ENCODE measurements around the gene SLC25A36. TPM values are rescaled to one million over a fixed set of nuclear protein-coding genes. Genes with fewer than 3 reads are reported as not detected.
A peak's percentile ranks its signal among the peaks of the same experiment; 100 is the strongest.
"Not testable (repeated sequence)": the region's sequence is repeated elsewhere in the genome, so short reads cannot be mapped to it uniquely, and the experiment has no call there.

Gene SLC25A36
- polyA plus RNA-seq, 1 of the 3 experiments (the other 2 are of a cell fraction): 23.3 TPM

DNA sequence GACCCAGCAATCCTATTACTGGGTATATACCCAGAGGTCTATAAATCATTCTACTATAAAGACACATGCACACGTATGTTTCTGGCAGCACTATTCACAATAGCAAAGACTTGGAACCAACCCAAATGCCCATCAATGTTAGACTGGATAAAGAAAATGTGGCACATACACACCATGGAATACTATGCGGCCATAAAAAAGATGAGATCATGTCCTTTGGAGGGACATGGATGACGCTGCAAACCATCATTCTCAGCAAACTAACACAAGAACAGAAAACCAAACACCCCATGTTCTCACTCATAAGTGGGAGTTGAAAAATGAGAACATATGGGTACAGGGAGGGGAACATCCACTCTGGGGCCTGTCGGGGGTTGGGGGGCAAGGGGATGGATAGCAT is 2.3 kb upstream of the SLC25A36 start:
- H3F3A ChIP-seq (replicated peaks; ENCODE audit: insufficient read depth); H3K9me2 ChIP-seq; H3K4me3 ChIP-seq (ENCODE audit: low read depth in 2 of 2, low read length in 1 of 2); POLR2A ChIA-PET; H3K36me3 ChIP-seq (replicated peaks in 1 of 2; ENCODE audit: control insufficient read depth in 1 of 2, insufficient read depth in 2 of 2, low read length in 1 of 2); H3K27ac ChIP-seq (ENCODE audit: low read depth in 2 of 2, low read length in 1 of 2); H3K27me3 ChIP-seq (ENCODE audit: insufficient read depth); H3K4me2 ChIP-seq; H3K9me3 ChIP-seq; DNase-seq; H3K9ac ChIP-seq; CTCF ChIA-PET; H2AFZ ChIP-seq (ENCODE audit: low read depth): not testable (repeated sequence)
- peaks cover 11% of the 10 kb centered on the region for H4K20me1 ChIP-seq (ENCODE audit: insufficient read depth)
- 62% methylated on average over 4 of the region's 4 CpGs for WGBS (ENCODE audit: low lambda C conversion rate)
- peaks cover 22% of the 10 kb centered on the region for H3K79me2 ChIP-seq (ENCODE audit: insufficient read depth)
- peaks cover 9 to 10% of the 10 kb centered on the region in 2 experiments; a peak in 2 of 4 replicates for H3K4me1 ChIP-seq (ENCODE audit: control insufficient read depth in 1 of 2, insufficient read depth in 2 of 2, low read depth in 1 of 2, low read length in 1 of 2)

DNA sequence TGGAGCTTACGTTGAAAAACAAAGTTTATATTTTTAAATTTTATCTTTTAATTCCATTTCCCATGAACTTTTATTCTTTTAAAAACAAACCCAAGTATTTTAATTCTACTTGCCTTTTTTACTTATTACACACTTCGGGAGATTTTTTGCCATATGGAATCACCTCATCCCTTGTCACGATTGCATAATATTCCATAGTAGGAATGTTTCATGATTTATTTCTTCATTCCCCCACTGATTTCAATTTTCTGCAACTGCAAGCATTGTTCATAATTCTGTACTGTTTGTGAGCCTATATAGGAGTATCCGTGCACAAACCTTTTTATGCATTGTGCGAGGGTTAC is 574 bp upstream of the SLC25A36 start:
- Histone ChIP-seq H3F3A (replicated peaks; ENCODE audit: insufficient read depth) (peaks cover 9% of the 10 kb centered on the region), H3K27me3 (ENCODE audit: insufficient read depth) (no peaks in the 10 kb centered on the region), H3K79me2 (ENCODE audit: insufficient read depth) (peaks cover 40% of the 10 kb centered on the region), H3K27ac (ENCODE audit: low read depth in 2 of 2, low read length in 1 of 2) (peak overlapping the region; percentile 79 to 91), H2AFZ (ENCODE audit: low read depth) (peak overlapping the region; percentile 95), H3K4me1 (ENCODE audit: control insufficient read depth in 1 of 2, insufficient read depth in 2 of 2, low read depth in 1 of 2, low read length in 1 of 2) (peaks cover 9 to 11% of the 10 kb centered on the region in 2 experiments; a peak in 2 of 4 replicates), H3K4me2 (peak overlapping the region; percentile 95), H3K36me3 (replicated peaks in 1 of 2; ENCODE audit: control insufficient read depth in 1 of 2, insufficient read depth in 2 of 2, low read length in 1 of 2) (no peaks in the 10 kb centered on the region), H3K9me2 (no peaks in the 10 kb centered on the region), H3K4me3 (ENCODE audit: low read depth in 2 of 2, low read length in 1 of 2) (peak overlapping the region; percentile 91 to 92), H3K9ac (peak overlapping the region; percentile 96; the same call in 1 of the 2 replicates), H4K20me1 (ENCODE audit: insufficient read depth) (peaks cover 29% of the 10 kb centered on the region), H3K9me3 (no peaks in the 10 kb centered on the region)
- 28% methylated on average over 5 of the region's 5 CpGs for WGBS (ENCODE audit: low lambda C conversion rate)
- POLR2A ChIA-PET: no interaction called here
- CTCF ChIA-PET: interaction anchor here (1.0 kb wide), 1 partner anchor 13 kb away, joined by 3 read pairs; no protein-coding TSS in a partner anchor
- no peak for TF ChIP-seq TAF1 (IDR thresholded peaks at IDR 0.05; ENCODE audit: borderline replicate concordance, low read depth, low read length)
- no peak for TF ChIP-seq FOSL2 (IDR thresholded peaks at IDR 0.05; ENCODE audit: borderline replicate concordance, low read depth)
- no peak for TF ChIP-seq RCOR1 (IDR thresholded peaks at IDR 0.05; ENCODE audit: low read length)
- TF ChIP-seq EZH2phosphoT487 (IDR thresholded peaks at IDR 0.05; ENCODE audit: borderline replicate concordance, low read depth): no peak
- no peak for TF ChIP-seq CHD2 (IDR thresholded peaks at IDR 0.05; ENCODE audit: low read length, partially characterized antibody)
- TF ChIP-seq, protein P1, sequence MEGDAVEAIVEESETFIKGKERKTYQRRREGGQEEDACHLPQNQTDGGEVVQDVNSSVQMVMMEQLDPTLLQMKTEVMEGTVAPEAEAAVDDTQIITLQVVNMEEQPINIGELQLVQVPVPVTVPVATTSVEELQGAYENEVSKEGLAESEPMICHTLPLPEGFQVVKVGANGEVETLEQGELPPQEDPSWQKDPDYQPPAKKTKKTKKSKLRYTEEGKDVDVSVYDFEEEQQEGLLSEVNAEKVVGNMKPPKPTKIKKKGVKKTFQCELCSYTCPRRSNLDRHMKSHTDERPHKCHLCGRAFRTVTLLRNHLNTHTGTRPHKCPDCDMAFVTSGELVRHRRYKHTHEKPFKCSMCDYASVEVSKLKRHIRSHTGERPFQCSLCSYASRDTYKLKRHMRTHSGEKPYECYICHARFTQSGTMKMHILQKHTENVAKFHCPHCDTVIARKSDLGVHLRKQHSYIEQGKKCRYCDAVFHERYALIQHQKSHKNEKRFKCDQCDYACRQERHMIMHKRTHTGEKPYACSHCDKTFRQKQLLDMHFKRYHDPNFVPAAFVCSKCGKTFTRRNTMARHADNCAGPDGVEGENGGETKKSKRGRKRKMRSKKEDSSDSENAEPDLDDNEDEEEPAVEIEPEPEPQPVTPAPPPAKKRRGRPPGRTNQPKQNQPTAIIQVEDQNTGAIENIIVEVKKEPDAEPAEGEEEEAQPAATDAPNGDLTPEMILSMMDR (IDR thresholded peaks at IDR 0.05): no peak
- TF ChIP-seq RXRA (IDR thresholded peaks at IDR 0.05; ENCODE audit: borderline replicate concordance, low read depth): no peak
- TF ChIP-seq RFX5 (IDR thresholded peaks at IDR 0.05; ENCODE audit: low read length): no peak
- no peak for TF ChIP-seq TEAD4 (IDR thresholded peaks at IDR 0.05; ENCODE audit: borderline replicate concordance, insufficient read depth)
- no peak for DNase-seq

Data from SK-N-SH (cell line).